PFSK-1 (cell line): ENCODE data around the gene SH3RF1.

Experiments used
- FOXP2 ChIP-seq: optimal IDR thresholded peaks from 2 replicates; pipeline ENCODE3; 2011; ENCODE audit warnings: borderline replicate concordance, control low read depth, inconsistent platforms; ENCODE audit not compliant: insufficient read depth; ENCODE audit errors: extremely low read length, extremely low read depth
- POLR2AphosphoS5 ChIP-seq: IDR thresholded peaks from 2 replicates; pipeline ENCODE4 v1.6.1; 2012; ENCODE audit warnings: low read depth, mild to moderate bottlenecking, control low read depth, low read length, moderate library complexity
- SIN3A ChIP-seq: IDR thresholded peaks from 2 replicates; pipeline ENCODE4 v1.6.1; 2012; ENCODE audit warnings: mild to moderate bottlenecking, low read length, moderate library complexity, borderline replicate concordance; ENCODE audit not compliant: insufficient read depth
- TAF1 ChIP-seq: IDR thresholded peaks from 2 replicates; pipeline ENCODE4 v1.6.1; 2012; ENCODE audit warnings: low read length, control low read depth, borderline replicate concordance; ENCODE audit not compliant: insufficient read depth
- TF ChIP-seq, protein P1 (sequence below), 2 experiments: IDR thresholded peaks; 2 replicates each; pipeline versions ENCODE4 v1.6.1 to v1.8.0; 2011 to 2012; ENCODE audit warnings: low read depth in 2 of 2, low read length in 2 of 2, control low read depth in 1 of 2, inconsistent platforms in 1 of 2, mild to moderate bottlenecking in 1 of 2, moderate library complexity in 1 of 2; ENCODE audit not compliant: insufficient read depth in 1 of 2

The SH3RF1 gene

DNA sequence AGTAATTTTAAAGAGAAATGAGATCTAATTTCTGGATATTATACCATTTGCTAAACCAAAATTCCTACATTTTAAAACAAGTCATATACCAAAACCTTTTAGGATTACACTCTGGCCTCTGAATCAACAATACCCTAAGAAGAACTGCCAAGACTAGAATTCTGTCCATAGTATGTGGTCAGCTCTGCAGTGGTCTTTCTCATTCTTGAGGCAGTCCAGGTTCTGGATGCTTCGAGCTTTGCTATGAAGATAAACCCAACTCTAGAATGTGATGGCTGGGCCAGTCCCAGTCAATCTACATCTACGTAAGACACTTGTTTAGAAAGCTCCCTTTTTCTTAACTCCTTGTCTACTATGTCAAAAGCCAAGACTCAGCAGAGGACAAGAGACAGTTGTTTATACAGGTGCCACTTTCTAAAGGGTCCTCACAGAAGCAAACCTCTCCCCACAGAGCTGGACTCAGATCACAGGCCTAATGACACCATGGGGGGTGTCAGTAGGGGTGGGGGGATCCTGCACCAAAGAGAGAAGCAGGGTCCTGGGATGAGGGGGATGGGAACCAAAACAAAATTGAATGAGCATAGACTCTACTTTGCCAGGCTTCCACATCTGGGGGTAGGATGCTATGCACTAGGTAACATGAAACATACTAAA lies 63.2 kb downstream of the SH3RF1 start:
- TF ChIP-seq, protein P1, sequence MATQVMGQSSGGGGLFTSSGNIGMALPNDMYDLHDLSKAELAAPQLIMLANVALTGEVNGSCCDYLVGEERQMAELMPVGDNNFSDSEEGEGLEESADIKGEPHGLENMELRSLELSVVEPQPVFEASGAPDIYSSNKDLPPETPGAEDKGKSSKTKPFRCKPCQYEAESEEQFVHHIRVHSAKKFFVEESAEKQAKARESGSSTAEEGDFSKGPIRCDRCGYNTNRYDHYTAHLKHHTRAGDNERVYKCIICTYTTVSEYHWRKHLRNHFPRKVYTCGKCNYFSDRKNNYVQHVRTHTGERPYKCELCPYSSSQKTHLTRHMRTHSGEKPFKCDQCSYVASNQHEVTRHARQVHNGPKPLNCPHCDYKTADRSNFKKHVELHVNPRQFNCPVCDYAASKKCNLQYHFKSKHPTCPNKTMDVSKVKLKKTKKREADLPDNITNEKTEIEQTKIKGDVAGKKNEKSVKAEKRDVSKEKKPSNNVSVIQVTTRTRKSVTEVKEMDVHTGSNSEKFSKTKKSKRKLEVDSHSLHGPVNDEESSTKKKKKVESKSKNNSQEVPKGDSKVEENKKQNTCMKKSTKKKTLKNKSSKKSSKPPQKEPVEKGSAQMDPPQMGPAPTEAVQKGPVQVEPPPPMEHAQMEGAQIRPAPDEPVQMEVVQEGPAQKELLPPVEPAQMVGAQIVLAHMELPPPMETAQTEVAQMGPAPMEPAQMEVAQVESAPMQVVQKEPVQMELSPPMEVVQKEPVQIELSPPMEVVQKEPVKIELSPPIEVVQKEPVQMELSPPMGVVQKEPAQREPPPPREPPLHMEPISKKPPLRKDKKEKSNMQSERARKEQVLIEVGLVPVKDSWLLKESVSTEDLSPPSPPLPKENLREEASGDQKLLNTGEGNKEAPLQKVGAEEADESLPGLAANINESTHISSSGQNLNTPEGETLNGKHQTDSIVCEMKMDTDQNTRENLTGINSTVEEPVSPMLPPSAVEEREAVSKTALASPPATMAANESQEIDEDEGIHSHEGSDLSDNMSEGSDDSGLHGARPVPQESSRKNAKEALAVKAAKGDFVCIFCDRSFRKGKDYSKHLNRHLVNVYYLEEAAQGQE (IDR thresholded peaks at IDR 0.05; ENCODE audit: insufficient read depth in 1 of 2, low read depth in 2 of 2, low read length in 2 of 2) = no peak
- TF ChIP-seq SIN3A (no peak), FOXP2 (no peak), TAF1 (no peak), POLR2AphosphoS5 (no peak)

DNA sequence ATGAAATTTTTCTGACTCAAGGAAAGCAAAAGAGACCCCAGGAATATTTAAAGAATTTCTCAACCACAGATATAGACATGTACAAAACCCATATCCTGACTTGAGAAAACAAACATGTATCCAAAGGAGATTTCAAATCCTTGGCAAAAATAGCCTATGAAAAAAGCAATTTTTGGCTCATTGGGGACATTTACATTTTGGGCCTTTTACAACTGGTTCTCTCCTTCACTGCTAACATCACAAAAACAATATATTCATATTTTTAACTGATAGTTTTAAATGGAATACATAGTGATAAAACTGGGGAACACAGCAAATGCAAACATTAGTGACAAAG lies 65.0 kb downstream of the SH3RF1 start:
- no peak for TF ChIP-seq SIN3A
- TF ChIP-seq, protein P1 (IDR thresholded peaks at IDR 0.05; ENCODE audit: insufficient read depth in 1 of 2, low read depth in 2 of 2, low read length in 2 of 2) = no peak
- TF ChIP-seq FOXP2 = no peak
- TF ChIP-seq POLR2AphosphoS5 = no peak
- TF ChIP-seq TAF1 = no peak

DNA sequence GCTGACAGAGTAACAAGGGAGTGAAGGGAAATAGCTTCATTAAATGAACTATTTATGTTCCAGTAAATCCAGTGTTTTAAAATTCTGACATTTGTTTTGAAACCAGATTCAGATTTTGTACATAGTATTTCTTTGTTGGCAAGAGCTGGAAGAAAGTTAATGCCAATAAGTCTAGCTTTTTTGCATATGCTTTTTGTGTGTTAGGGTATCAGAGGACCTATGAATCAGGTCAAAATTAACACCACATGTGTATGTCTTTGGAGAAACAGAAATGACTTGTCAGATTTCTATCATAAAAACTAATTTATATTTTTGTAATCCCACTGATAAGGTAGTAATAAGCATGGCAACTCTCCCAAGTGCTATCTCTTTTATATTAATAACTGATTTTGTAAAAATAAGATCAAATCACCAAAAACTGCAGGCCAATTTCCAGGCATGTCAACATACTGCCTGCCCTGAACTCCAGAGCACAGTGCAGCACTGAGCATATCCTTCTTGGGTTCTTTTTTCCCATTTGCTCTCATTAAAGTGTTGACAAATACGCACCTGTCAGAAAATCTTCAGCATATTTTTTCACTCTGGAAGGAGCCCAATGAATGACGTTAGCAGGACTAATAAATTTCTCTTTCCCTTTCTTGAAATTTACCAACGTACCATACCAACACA lies 65.5 kb downstream of the SH3RF1 start:
- TF ChIP-seq POLR2AphosphoS5 = no peak
- TF ChIP-seq TAF1 = no peak
- no peak for TF ChIP-seq FOXP2
- TF ChIP-seq SIN3A = no peak
- TF ChIP-seq, protein P1 (IDR thresholded peaks at IDR 0.05; ENCODE audit: insufficient read depth in 1 of 2, low read depth in 2 of 2, low read length in 2 of 2) = no peak

DNA sequence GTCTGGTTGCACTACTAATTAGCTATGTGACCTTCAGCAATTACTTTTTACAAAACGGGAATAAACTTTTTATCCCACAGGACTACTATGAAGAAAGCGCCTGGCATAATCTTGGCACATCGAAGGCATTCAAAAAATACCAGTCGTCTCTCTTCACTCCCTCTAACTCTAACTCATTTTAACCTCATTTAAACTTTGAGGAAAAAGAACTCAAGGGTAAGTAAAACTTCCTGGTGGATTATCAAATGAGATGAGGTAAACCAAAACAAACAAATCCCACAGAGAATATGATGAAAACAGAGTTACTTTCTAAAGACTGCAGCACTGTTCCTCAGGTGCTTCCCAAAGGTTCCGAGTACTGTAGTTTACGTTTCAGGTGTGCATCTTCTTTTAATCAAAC lies 66.9 kb downstream of the SH3RF1 start:
- no peak for TF ChIP-seq TAF1
- no peak for TF ChIP-seq POLR2AphosphoS5
- TF ChIP-seq, protein P1 (IDR thresholded peaks at IDR 0.05; ENCODE audit: insufficient read depth in 1 of 2, low read depth in 2 of 2, low read length in 2 of 2) = no peak
- no peak for TF ChIP-seq SIN3A
- TF ChIP-seq FOXP2 = no peak

DNA sequence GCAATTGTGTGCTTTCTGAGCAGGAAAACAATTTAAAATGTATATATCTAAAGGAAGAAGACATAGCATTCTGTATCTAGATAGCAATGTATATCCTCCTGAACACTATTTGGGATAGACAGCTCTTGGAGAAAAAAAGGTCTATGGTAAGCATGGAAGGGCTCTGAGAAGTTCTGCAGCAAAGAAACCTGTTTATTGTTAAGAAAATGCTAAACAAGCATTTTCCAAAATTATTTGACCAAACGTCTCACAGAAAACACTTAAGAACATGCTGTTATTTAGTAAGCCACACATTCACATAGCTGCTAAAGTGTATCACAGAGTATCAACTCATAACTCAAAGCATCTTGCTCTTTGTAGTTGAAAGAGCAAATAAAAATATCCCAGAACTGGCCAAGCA lies 67.9 kb downstream of the SH3RF1 start:
- no peak for TF ChIP-seq FOXP2
- TF ChIP-seq, protein P1 (IDR thresholded peaks at IDR 0.05; ENCODE audit: insufficient read depth in 1 of 2, low read depth in 2 of 2, low read length in 2 of 2) = no peak
- TF ChIP-seq SIN3A = no peak
- TF ChIP-seq TAF1 = no peak
- no peak for TF ChIP-seq POLR2AphosphoS5
